ENCODE measurements around the gene SPINK4.

The SPINK4 gene

GRCh38 chr9:33294670-33295432 is 54.9 kb downstream of the SPINK4 start:
- DNase-seq = no peak

- no peak for DNase-seq
Measured at GRCh38 chr9:33295571-33295970, 55.6 kb downstream of the SPINK4 start.

GRCh38 chr9:33297432-33297831 is 57.5 kb downstream of the SPINK4 start:
- peak in 1 of 2 donors; percentile 43 for DNase-seq
